ENCODE data around the gene ARL5A.

DNA sequence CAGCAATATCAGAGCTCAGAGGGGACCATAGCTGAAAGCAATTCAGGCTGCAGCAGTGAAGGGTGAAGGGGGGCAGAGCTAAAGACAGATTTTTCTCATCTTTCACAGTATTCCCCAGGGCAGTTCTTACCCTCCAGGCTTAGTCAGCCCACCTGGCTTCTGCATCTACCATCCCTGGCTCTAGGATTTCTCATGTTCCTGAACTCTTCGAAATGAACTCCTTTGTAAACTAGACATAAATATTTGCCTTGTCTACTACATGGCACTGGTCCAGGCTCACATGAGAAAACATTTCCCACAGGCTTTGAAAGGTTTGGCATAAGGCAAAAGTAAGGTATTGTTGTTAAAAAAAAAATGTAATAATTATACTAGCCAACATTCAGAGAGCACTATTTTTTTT, 70.4 kb downstream of the ARL5A start:
- TF ChIP-seq, protein P1, sequence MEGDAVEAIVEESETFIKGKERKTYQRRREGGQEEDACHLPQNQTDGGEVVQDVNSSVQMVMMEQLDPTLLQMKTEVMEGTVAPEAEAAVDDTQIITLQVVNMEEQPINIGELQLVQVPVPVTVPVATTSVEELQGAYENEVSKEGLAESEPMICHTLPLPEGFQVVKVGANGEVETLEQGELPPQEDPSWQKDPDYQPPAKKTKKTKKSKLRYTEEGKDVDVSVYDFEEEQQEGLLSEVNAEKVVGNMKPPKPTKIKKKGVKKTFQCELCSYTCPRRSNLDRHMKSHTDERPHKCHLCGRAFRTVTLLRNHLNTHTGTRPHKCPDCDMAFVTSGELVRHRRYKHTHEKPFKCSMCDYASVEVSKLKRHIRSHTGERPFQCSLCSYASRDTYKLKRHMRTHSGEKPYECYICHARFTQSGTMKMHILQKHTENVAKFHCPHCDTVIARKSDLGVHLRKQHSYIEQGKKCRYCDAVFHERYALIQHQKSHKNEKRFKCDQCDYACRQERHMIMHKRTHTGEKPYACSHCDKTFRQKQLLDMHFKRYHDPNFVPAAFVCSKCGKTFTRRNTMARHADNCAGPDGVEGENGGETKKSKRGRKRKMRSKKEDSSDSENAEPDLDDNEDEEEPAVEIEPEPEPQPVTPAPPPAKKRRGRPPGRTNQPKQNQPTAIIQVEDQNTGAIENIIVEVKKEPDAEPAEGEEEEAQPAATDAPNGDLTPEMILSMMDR (IDR thresholded peaks at IDR 0.05), result no peak
- TF ChIP-seq EZH2 (IDR thresholded peaks at IDR 0.05), result no peak

Measured in neural progenitor cell (in vitro differentiated cells).